HT-29 (cell line): Measurements from ENCODE around the gene PAX6. TPM values are rescaled to one million over a fixed set of nuclear protein-coding genes. Genes with fewer than 3 reads are reported as not detected.

Experiments used
- DNase-seq: peaks from one replicate; pipeline ENCODE4 v3.0.0-alpha.2; 2015; ENCODE audit warnings: low spot score
- total RNA-seq: library from RNA; depleted of rRNA; stranded (reverse); fragments of >200 nt; shearing (Covaris generic); gene quantifications from 2 replicates; pipeline ENCODE4 v1.2.3, GENCODE V29; 2014; rRNA removed

The PAX6 gene
- not detected in 2 replicates for total RNA-seq

DNA sequence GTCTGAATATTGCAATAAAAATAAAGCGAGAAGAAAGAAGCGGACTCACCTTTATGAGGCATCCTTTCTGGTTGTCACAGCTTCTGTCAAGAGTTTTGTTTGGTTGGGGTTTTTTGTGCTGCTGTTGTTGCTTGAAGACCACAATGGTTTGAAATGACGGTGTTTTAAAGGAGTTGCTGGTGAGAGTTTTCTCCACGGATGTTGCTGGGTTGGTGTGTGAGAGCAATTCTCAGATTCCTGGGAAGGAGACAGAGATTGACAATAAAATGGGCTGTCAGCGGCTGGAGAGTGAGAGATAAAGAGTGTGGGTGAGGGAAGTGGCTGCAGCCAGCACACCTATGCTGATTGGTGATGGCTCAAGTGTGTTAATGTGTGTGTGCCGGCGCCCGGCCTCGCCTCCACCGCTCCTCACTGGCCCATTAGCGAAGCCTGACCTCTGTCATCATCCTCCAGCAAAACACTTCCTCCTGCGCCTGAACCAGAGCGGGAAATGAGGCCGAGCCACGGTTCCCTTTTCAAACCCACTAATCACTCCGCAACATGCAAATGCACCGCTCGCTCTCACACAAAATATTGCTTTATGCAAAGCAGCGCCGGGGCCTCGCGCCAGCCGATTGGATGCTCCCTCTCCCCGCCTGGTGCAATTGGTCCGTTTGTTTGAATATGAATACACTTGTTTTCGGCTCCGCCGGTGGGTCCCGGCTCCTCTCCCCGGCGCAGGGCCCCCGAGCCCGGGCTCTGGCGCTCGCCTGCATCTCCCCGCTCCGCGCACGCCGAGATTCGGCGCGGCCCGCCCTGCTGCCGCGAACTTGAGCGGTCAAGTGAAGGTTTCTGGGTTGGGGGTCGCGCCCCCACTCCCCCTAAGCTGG, at the start of gene PAX6:
TSS of gene PAX6 (minus strand) at position 544 of the 869 bp plus-strand sequence. CDS start 4,911 bp downstream, outside the sequence.
- DNase-seq = no peak

DNA sequence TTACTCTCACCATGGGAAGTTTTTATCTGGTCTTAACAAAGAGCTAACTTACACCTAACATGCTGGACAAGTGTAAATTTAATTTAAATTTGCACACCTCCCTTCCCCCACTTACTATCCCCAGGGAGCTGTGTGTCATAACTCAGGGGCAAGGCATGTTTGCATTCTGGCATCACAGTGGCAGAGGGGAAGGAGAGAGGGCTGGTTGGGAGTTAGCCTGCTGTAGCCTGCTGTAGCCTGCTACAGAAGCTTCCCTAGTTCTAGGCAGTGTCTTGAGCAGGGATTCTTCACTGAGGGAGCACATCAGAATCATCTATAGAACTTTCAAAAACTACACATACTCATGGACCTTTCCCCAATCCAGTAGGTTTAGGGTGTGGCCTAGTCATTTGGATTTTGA, 49.3 kb upstream of the PAX6 start:
- no peak for DNase-seq

DNA sequence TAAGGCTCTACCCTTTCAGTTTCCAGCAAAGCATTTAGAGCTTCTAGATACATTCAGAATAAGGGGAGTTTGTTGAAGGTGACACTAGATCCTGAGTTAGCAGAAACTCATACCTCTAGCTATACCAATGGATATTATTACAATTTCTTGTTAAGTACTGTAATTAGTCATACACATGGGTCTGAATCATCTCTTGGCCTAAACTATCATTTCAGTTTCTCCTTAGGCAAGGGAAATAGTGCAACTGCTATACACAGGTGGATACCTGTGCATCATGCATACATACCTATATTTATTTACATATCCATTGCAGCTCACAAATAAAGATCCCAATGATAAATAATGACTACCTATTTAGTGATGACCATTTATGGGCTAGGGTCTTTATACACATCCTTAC, 45.1 kb upstream of the PAX6 start:
- DNase-seq = no peak

DNA sequence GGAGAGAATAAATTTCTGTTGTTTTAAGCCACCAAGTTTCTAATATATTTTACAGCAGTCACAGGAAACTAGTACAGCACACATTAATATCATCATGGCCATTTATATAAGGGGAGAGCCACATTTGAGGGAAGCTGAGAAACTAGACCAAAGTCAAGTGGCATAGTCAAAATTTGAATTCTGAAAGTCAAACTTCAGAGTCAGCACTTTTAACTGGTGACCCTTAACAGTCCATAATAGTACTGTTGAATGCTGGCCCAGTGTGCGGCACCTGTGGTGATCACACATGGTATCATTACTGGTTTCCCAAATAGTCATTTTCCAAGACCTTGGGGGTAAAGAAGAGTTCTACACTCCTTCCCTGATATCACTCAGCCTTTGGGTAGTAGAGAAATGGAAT, 44.3 kb upstream of the PAX6 start:
- DNase-seq = no peak

DNA sequence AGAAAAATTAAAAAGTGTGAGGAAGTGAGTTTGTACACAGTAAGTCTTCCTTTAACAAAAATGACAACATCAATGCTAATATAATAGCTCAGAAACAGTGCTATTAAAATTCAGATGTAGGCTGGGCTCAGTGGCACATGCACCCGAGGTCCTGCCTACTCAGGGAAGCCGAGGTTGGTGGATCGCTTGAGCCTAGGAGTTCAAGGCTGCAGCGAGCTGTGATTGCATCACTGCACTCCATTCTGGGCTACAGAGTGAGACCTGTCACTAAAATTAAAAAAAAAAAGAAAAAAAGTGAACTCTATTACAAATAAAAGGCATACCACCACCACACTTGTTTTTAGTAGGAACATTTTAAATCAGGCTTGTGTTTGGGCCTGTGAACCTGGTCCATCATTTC, 39.2 kb upstream of the PAX6 start:
- DNase-seq = no peak

DNA sequence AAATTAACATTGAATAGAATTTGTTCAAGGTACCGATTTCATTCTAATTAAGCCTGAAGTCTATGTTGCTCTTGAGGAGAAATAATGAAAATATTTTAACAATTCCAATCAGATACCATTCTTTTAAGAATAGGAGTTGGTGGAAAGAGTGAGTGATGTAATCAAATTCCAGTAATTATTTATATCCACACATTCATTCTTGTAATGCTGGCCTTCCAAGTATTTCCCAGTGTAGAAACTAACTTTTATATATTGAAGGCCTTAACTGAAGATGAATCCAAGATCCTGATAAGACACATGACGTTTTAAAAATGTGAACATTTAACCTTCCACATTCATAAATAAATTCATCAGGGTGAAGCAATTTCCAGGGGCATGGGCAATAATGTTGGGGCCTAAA, 36.6 kb upstream of the PAX6 start:
- no peak for DNase-seq

DNA sequence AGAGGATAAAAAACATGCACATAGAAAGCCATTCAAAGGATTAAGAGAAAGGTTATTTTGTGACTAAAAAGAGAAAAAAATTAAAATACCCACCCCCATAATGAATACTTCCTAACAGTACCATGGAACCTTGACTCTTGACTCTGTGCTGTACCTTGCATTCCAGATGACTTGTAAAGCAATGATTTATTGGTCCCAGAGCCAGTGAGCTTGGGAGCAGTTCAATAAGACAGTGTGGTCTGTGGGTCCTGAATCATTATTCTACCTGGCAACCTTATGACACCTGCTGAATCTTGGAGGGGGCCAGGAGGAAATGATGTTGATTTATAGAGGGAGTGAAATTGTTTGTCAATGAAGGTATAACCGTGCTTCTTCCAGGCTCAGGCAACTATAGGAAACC, 34.2 kb upstream of the PAX6 start:
- no peak for DNase-seq

DNA sequence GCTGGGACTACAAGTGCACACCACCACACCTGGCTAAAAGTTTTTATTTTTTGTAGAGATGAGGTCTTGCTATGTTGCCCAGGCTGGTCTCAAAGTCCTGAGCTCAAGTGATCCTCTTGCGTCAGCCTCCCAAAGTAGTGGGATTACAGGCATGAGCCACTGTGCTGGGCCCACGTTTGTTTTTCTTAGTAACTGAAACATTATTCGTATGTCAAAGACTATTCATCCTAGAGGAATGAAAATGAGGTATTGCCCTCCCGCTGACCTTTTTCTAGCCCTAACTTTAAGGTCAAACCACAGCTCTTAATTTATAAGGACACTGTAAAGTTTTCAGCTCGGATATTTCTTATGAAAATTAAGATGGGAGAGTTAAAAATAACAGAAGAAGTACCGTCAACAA, 33.2 kb upstream of the PAX6 start:
- DNase-seq = no peak

DNA sequence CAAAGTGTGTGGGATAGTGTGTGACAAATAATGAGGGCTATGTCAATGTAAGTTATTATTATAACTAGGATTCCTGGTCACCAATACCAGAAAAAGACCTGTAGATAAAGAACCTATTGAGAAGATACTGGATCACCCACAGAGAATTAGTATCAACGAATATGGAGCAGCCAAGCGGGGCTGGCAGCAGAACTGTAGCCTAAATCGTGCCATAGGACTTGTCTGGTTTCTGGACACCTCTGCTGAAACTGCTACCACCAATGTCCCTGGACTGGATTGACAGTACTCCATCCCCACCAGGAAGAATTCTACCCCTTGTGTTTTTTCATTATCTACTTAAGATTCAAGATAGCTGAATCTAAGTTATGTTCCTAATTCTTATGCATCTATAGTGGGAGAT, 30.3 kb upstream of the PAX6 start:
- no peak for DNase-seq

DNA sequence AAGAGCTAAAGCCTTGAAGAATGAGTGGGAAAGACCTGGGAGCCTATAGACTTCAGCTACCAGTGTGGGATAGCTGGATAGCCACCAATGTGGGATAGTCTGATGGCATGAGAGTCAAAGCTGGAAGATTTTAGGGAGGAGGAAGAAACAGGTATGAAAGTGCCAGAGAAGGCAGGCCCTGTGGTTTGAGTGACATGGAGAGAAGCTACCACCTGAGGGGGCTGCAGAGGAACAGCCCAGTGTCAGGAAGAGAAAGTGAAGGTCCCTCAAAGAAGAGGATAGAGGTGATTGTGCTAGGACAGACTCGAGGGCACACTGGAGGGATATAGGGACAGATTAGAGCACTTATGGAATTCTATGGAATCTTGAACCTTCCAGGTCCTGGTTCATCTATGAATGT, 23.1 kb upstream of the PAX6 start:
- no peak for DNase-seq

DNA sequence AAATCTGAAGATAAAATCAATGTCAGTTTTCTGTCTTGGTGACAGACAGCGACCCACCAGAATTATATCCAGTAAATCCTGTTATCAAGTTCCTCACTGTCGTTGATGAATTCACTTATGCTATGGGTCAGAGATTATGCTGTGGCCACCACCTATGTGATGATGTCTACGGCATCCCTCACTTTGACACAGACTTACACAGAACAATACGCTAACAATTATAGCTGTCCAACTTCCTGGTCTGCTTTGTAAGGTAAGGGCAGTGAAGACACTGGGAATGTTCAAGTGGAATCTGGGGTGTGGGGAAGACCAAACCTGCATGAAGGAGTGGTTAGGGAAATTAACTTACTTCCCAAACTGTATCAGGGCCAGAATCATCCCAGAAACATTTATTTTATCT, 19.3 kb upstream of the PAX6 start:
- DNase-seq = no peak

DNA sequence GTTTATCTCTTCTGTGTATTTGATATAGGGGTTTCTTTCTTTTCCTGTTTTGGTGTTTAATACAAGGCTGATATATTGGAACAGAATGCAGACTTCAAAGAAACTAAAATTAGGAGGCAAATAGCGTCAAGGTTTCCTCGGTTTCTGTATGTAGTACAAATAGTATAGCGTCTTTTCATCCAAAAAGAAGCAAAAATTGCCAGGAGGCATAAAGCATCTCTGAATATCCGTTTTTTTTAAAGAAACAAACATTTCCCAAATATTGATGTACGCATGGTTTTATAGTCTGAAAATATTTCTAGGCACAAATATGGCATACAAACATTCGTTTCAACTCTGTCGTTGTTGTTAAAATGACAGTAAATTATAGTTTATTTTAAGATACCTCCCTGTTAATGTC, 17.1 kb upstream of the PAX6 start:
- no peak for DNase-seq

DNA sequence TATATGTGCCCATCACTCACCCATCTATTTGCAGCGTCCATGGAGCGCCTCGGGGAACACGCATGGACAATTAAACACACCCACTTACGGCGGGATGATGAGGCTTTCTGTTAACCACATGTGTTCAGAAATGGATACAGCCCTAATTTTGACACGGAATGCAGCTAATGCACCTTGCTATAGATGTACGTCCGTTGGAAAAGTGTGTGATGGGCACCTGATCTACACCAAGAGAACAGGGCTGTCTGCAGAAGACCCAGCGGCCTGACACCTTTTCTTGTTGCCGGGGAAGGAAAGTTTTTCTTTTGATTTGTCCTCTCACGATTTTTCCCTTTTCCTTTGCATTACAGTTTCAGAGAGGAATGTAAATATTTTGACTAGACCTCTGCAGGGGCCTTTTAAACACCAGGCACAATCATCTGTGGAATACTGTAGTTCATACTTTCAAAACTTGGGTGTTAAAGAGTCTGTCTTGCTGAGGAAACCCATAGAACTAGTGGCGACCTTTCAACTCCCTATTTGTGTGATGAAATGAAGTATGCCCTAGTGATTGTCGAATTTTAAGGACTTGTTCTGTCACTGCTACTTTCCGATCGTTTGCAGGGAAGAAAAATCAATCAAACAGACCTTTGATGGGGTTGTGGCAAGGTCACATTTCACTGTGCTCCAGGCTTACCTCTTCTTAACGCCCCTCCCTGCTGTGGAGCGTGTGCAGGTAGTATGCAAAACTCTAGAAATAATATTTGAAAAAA, 16.5 kb upstream of the PAX6 start:
- no peak for DNase-seq

DNA sequence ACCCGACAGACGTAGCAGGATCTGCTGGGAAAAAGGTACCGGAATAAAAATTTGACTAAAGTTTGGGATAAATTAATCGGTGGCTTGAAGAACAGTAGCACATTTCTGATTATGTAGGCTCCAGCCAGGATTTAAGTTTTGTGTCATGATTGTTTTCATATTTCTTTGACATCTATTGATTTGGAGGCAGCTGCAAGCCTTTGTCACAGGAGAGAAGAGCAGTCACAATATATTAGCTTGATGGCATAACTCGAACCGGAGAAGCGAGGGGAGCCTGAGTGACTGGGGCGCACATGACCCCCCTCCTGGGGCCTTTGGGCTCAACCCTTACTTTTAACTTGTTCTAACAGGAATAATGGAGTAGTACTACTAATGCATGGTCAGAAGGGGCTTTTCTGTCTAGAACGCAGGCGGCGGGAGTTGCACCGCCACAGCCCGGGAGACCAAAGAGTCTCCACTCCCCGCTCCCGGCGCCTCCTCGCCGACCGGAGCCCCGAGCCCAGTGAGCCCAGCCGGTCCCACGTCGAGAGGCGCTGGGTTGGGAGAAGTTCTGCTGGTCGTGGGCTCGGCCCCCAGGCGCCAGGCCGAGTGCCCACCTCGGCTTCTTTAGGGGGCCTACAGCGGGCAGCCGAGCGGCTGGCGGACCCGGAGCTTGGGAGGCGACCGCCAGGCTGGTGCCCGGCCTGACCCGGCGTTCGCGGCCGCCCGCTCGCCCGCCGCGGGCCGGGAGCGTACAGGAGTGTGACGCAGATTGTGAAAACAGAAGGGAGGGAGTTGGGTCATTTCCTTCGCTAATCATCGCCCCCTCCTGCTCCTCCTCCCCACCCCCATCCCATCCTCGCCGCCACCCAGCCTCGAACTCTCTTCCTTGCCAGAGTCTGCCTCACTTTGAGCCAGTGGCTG, 15.7 kb upstream of the PAX6 start:
- DNase-seq = no peak

DNA sequence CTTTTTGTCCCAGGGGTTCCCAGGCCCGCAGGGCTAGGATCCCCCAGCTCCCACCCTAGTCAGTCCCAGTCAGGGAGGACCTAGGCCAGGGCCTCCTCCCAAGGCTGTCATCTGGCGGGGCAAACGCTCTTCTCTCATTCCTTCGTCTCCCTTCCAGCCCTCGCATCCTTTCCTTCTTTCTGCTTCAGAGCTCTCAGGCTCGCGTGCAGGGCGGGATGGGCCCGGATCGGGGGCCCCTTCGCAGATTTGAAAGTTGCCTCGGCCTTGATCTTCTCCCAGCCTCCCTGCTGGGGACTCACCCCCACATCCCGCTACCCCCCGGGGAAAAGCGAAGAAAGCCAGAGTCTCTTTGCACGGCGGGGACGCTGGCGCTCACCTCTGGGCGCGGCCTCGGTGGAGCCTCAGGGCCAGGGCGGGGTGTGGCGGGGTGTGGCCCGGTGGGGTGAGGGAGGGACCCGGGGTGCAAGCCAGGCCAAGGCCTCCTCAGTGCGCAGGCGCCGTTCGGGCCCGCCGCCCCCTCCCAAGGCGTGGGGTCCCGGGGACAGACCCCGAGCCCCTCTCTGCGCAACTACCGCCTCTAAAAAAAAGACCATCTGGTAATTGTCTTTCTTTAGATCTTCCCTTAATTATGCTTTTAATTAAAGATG, 14.8 kb upstream of the PAX6 start:
- DNase-seq = no peak

DNA sequence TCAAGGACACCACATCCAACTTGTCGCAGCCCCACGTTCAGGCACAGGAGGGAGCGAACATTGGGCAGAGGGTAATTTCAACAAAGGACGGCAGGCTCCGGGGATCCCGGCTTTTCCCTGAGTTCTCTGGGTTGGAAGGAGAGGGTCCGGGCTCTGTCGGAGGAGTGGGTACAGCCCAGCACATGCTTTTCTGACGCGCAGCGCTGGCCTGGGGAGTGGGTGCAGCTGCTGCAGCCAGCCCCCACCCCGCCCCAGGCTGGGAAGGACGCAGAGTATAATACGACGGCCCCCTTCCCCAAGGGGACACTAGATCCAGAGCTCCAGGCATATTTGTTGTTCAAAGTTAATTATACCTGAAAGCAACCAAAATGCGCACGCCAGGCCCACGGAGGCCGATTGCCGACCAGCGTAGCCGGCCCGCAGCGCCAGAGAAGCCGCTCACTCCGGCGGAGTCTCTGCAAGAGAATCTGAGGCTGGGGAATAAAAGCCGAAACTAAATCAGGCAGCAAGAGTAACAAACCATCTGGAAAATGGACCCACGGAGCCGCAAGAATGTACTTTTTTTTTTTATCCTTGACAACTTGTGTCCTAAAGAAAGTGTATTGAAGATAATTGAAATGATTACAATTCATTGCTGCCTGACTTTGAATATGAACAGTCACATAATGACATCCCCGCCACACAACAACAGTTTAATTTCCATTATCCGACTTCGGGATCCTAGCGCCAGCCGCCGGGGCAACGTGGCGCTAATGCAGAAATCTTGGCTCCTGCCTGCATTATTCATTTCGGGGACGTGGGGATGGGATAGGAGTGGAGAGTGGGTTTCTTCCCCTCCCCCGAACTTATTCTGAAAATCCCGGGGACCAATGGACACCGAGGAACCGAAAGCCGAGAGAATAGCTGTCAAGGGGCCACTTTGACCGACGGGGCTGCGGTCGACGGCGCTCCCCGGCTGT, 14.0 kb upstream of the PAX6 start:
- no peak for DNase-seq

DNA sequence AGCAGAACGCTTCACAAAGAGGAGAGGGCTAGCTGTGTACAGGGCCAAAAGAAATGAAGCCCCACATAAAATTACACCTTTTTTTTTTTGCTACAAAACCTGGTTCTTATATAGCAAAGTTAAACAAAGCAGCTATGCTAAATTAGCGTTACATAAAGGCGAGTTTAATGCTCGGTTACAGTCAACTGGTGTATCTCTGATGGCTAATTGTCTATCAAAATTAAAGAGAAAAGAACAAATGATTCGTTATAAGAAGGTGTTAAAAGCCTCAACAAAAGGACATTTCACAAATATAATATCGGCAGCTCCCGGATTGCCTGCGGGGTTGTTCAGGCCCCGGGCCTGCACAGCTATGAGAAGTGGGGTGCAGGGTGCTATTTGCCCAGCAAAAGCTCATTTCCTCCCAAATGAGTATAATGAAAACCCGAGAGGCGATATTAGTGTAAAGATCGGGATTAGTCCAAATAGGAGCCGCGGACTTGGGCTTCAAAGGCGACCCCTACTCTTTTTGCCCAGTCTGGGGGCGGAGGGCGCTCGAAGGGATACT, 13.3 kb upstream of the PAX6 start:
- no peak for DNase-seq

DNA sequence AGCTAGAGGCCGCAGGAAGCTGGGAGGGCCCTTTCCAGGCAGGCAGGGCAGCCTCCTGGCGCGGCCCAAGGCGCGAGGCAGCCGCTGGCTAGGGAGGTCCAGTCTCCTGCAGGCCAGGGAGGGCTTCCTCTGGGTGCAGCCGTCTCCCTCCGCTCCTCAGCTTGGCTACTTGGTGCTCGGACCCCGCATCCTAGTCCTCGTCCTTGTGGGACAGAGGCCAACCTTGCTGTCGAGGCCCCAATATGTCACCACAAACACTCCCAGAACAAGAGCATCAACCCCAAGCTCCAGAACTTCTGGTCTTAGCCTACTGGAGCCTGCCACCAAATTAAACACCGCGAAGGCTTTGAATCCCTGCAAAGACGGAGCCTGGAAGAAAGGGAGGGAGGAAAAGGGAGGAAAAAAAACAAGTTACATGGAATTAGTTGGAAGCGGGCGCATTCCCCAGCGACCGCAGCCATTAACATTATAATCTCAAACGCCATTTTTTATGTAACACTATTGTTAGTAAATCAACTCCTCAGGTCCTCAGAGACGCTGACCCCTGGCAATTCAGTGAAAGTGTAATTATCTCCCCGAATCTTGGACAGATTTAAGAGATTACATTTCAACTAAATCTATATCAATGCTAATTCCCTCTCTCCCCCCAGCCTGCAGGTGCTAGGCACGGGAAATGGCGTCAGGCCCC, 12.7 kb upstream of the PAX6 start:
- no peak for DNase-seq

DNA sequence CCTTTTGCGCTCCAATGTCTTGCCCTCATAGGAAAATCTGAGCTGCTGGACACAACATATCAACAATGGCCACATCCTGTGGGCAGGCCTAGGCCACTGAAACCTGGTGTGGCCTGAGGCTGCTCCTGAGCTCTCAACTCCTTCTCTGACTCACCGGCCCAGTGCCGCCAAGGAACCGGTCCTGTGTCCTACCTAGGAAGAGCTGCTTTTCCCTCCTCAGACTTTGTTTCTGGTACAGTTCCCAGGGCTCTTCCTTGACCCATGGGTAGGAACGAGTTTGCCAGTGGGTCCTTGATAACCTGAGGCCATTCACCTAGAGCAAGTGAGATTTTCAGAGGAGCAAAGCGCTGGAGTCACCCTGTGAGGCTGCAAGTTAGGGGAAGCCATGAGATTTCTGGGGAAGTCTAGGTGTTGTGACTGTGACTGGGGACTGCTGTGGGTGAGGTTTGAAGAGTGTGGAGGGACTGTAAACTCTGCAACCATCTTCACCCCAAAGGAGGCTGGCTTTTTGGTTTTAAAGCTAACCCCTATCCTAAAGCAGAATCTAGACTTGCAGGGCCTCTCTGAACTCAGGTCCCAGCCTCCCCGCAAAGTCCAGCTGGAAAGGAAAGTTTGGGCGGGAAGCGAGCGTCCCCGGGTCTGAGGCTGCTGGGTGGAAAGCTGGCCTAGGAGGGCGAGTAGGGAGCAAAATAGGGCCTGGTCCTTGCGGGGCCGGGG, 12.0 kb upstream of the PAX6 start:
- no peak for DNase-seq
